Neutrophil (primary cell): ENCODE data around the gene FOXC1.

ENCODE experiments used
- H3K27ac ChIP-seq: fragments of 200-600 bp; sonication (generic); 2 replicates; pipeline ENCODE4 v1.5.1; 2016; ENCODE audit warnings: mild to moderate bottlenecking, moderate library complexity
- H3K27me3 ChIP-seq: fragments of 200-600 bp; sonication (generic); 2 replicates; pipeline ENCODE4 v1.6.0; 2016; ENCODE audit warnings: mild to moderate bottlenecking
- H3K36me3 ChIP-seq: fragments of 200-600 bp; sonication (generic); 2 replicates; pipeline ENCODE4 v1.5.1; 2017
- H3K4me1 ChIP-seq, 2 experiments: fragments of 200-600 bp in 1 of 2; sonication (generic) in 1 of 2; 1 replicate in 1 of 2; 2 replicates in 1 of 2; pipeline versions ENCODE4 v1.5.1 to v1.6.1; 2013 to 2016; ENCODE audit warnings: low read depth in 1 of 2, low read length in 1 of 2, mild to moderate bottlenecking in 1 of 2, moderate library complexity in 1 of 2; ENCODE audit not compliant: control insufficient read depth in 1 of 2, insufficient read depth in 1 of 2
- H3K4me3 ChIP-seq, 2 experiments: fragments of 200-600 bp in 1 of 2; sonication (generic) in 1 of 2; 1 replicate in 1 of 2; 2 replicates in 1 of 2; pipeline ENCODE4 v1.5.1; 2013 to 2016; ENCODE audit warnings: low read depth in 1 of 2, low read length in 1 of 2, mild to moderate bottlenecking in 1 of 2, moderate library complexity in 1 of 2
- H3K9me3 ChIP-seq: fragments of 200-600 bp; sonication (generic); 2 replicates; pipeline ENCODE4 v1.5.1; 2016
- TF ChIP-seq, protein P1 (sequence below): fragments of 200-600 bp; sonication (generic); IDR thresholded peaks from 2 replicates; pipeline ENCODE4 v1.5.1; 2016; ENCODE audit warnings: antibody characterized with exemption

The FOXC1 gene

DNA sequence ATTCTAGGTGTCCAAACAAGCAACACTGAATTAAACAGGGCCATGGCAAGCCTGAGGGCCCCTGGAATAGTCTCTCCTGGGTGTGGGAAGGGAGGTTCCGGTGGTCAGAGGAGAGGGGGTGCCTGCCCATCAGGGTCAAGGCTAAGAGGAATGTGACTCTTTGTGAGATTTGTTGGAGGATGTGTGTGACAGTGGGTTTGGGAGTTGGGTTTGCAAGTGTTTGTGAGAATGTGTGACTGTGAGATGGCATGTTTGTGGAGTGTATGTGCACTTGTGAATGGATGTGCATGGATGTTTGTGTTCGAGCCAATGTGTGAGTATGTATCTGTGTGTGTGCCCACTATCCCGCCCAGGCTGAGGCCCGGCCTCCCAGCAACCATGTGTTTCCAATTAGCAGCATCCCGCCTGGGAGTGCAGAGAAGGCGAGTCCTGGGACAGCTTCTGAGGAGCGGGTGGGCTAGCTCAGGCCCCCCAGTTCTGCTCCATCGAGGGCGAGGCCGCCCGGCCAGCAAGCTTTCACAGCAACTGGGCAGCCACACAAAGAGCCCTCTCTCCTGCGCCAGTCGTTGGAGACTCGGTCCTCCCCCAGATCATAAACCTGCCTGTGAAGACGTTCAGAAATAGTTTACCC, 12.6 kb downstream of the FOXC1 start:
- TF ChIP-seq, protein P1, sequence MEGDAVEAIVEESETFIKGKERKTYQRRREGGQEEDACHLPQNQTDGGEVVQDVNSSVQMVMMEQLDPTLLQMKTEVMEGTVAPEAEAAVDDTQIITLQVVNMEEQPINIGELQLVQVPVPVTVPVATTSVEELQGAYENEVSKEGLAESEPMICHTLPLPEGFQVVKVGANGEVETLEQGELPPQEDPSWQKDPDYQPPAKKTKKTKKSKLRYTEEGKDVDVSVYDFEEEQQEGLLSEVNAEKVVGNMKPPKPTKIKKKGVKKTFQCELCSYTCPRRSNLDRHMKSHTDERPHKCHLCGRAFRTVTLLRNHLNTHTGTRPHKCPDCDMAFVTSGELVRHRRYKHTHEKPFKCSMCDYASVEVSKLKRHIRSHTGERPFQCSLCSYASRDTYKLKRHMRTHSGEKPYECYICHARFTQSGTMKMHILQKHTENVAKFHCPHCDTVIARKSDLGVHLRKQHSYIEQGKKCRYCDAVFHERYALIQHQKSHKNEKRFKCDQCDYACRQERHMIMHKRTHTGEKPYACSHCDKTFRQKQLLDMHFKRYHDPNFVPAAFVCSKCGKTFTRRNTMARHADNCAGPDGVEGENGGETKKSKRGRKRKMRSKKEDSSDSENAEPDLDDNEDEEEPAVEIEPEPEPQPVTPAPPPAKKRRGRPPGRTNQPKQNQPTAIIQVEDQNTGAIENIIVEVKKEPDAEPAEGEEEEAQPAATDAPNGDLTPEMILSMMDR, result no peak
- Histone ChIP-seq H3K9me3 (no peaks in the 10 kb centered on the region), H3K27me3 (peaks cover 100% of the 10 kb centered on the region), H3K4me3 (no peak overlapping the region), H3K27ac (no peak overlapping the region), H3K36me3 (no peaks in the 10 kb centered on the region), H3K4me1 (peaks cover 32 to 38% of the 10 kb centered on the region in 2 experiments)

DNA sequence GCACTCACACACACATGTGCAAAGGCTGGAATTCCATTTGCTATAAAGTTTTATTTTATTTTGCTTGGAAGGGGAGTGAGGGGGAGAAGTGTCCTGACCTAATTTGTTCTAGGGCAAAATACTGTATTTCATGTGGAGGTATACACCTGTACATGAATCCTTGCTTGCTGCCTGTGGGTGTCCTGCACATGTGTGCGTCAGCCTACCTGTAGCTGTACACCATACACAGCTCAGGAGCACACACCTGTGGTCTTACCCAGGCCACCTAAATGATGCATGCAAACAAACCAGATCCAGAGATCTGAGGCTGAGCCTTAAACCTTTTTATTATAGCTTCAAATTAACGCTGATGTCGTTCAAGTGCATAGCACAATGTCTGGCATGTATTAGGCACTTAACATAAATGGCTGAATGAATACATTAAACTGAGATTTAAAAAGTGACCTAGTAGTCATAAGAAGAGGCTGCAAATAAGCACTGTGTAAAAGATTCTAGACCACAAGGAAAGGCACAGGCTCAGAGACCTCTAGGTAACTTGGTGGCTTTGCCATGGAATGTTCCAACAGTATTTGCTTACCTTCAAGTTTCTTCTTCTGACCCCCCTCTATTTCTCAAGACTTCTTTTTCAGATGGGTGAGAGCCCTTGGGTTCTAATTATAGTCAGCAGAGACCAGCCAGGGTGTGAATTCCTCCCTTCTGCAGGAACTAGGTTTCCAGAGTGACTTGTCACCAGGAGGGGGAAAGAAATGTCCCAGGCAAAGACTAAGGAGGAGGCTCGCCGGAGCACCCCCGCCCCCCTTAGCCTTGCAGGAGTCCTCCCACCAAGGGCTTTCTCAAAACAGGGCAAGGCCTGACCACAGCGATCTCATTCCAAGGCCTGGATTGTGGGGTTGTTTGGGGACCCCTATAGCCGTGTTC, 13.4 kb downstream of the FOXC1 start:
- H3K27ac ChIP-seq, result no peak overlapping the region
- no peak overlapping the region for H3K4me3 ChIP-seq
- peaks cover 32 to 38% of the 10 kb centered on the region in 2 experiments for H3K4me1 ChIP-seq
- TF ChIP-seq, protein P1, result no peak
- peaks cover 100% of the 10 kb centered on the region for H3K27me3 ChIP-seq
- H3K9me3 ChIP-seq, result no peaks in the 10 kb centered on the region
- H3K36me3 ChIP-seq, result no peaks in the 10 kb centered on the region

DNA sequence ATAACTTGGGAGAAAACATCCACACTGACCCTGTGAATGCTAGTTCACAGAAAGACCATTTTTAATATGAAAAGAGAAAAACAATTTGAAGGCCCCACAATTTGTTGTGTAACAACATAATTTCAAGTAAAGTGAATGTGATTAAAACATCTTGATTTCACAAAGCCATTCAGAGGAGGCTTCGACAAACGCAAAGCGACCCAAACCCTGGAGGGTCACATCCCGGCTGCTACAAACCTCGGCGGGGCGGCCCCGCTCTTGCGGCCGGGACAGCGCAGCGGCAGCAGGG, 14.0 kb downstream of the FOXC1 start:
- Histone ChIP-seq H3K4me1 (peaks cover 32 to 38% of the 10 kb centered on the region in 2 experiments), H3K4me3 (no peak overlapping the region)
- TF ChIP-seq, protein P1, result no peak

DNA sequence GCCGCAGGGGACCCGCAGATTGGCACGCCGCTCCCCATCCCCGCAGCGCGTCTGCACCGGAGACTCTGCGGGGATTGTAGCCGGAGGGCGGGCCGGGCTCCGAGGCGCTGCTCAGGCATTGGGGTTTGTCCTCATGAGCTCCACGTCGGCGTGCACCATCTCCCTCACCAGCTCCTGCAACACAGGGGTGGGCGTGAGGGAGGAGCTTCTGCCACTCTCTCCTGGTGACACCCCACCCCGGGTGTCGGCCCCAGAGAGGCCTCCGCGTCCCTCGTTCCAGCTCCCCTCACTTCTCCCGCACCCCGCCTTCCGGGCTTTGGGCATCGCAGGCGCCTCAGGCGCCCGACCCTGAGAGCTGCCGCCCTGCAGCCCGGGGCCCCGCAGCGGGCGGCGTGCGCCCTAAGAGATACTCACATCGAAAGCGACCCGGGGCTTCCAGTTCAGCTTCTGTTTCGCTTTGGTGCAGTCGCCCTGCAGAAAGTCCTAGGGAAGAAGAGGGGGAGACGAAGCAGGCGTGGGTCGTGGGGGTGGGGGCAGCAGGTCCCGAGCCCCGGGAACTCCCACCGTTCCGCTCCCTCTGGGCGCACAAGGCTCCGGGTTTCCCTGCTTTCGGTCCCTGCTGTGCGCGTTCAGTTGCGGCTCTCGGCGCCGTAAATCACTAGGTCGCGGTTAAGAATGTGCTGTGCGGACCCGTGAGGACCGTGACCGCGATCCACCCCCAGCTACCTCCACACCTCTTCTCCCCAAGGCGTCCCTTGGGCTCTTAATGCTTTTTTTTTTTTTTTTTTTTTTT, 14.5 kb downstream of the FOXC1 start:
- no peaks in the 10 kb centered on the region for H3K9me3 ChIP-seq
- peak overlapping the region; percentile 54 to 57 for H3K4me3 ChIP-seq
- H3K36me3 ChIP-seq, result no peaks in the 10 kb centered on the region
- H3K27me3 ChIP-seq, result peaks cover 100% of the 10 kb centered on the region
- no peak overlapping the region for H3K27ac ChIP-seq
- TF ChIP-seq, protein P1, result no peak
- H3K4me1 ChIP-seq, result peaks cover 32 to 35% of the 10 kb centered on the region in 2 experiments

More for the DNA sequence above, 14.0 kb downstream of the FOXC1 start:
- Histone ChIP-seq H3K36me3 (no peaks in the 10 kb centered on the region), H3K27ac (no peak overlapping the region), H3K9me3 (no peaks in the 10 kb centered on the region), H3K27me3 (peaks cover 100% of the 10 kb centered on the region)
